Neural cell (in vitro differentiated cells): Measurements from ENCODE around the gene CHRM4. TPM values are rescaled to one million over a fixed set of nuclear protein-coding genes. Genes with fewer than 3 reads are reported as not detected.

Experiments
- H2AFZ ChIP-seq: fragments of 200-600, 300-800 bp; sonication (generic), shearing (Covaris generic); 2 replicates; pipeline ENCODE4 v1.6.0; 2014; ENCODE audit warnings: low read depth, mild to moderate bottlenecking, antibody characterized with exemption, low read length, moderate library complexity
- H3F3A ChIP-seq: fragments of 200-600 bp; shearing (Covaris generic); 2 replicates; pipeline ENCODE4 v1.6.1; 2016; ENCODE audit warnings: mild to moderate bottlenecking, moderate library complexity, mixed read lengths, antibody characterized with exemption, low read length; ENCODE audit not compliant: insufficient read depth, poor library complexity, severe bottlenecking
- H3K27ac ChIP-seq: fragments of 200-600, 300-800 bp; sonication (generic), shearing (Covaris generic); 2 replicates; pipeline ENCODE4 v1.5.1; 2014; ENCODE audit warnings: mild to moderate bottlenecking, low read length, moderate library complexity
- H3K27me3 ChIP-seq: fragments of 300-800, 200-600 bp; sonication (generic), shearing (Covaris generic); 2 replicates; pipeline ENCODE4 v1.6.0; 2014; ENCODE audit warnings: mild to moderate bottlenecking, low read depth, low read length, moderate library complexity; ENCODE audit not compliant: insufficient read depth
- H3K36me3 ChIP-seq: fragments of 300-800, 200-600 bp; sonication (generic), shearing (Covaris generic); 2 replicates; pipeline ENCODE4 v1.5.1; 2014; ENCODE audit warnings: mild to moderate bottlenecking, antibody characterized with exemption, low read length, moderate library complexity; ENCODE audit not compliant: insufficient read depth
- H3K4me2 ChIP-seq: fragments of 300-800, 200-600 bp; sonication (generic), shearing (Covaris generic); 2 replicates; pipeline ENCODE4 v1.6.0; 2014; ENCODE audit warnings: mild to moderate bottlenecking, low read length
- H3K4me3 ChIP-seq: fragments of 300-800, 200-600 bp; sonication (generic), shearing (Covaris generic); 2 replicates; pipeline ENCODE4 v1.5.1; 2014; ENCODE audit warnings: mild to moderate bottlenecking, low read length, moderate library complexity
- H3K79me2 ChIP-seq: fragments of 200-600 bp; shearing (Covaris generic); replicated peaks from 2 replicates; pipeline ENCODE4 v1.6.0; 2014; ENCODE audit warnings: mild to moderate bottlenecking, low read length, moderate library complexity; ENCODE audit not compliant: insufficient read depth
- H3K9ac ChIP-seq: fragments of 300-800, 200-600 bp; sonication (generic), shearing (Covaris generic); 2 replicates; pipeline ENCODE4 v1.6.1; 2016; ENCODE audit warnings: mild to moderate bottlenecking, low read length, mixed read lengths
- H3K9me2 ChIP-seq: fragments of 200-600 bp; shearing (Covaris generic); 2 replicates; pipeline ENCODE4 v1.6.1; 2016; ENCODE audit warnings: mild to moderate bottlenecking, low read length, mixed read lengths; ENCODE audit not compliant: insufficient read depth
- H3K9me3 ChIP-seq: fragments of 200-600, 300-800 bp; sonication (generic), shearing (Covaris generic); 2 replicates; pipeline ENCODE4 v1.6.1; 2016; ENCODE audit warnings: mild to moderate bottlenecking, mixed run types, low read length, moderate library complexity, mixed read lengths
- H4K20me1 ChIP-seq: fragments of 200-600 bp; shearing (Covaris generic); 2 replicates; pipeline ENCODE4 v1.6.1; 2016; ENCODE audit warnings: mild to moderate bottlenecking, mixed run types; ENCODE audit not compliant: insufficient read depth
- EP300 ChIP-seq: fragments of 450-650 bp; conservative IDR thresholded peaks from 2 replicates; pipeline ENCODE4 v1.6.1; 2014; ENCODE audit warnings: antibody characterized with exemption, mild to moderate bottlenecking, moderate library complexity; ENCODE audit not compliant: poor library complexity, severe bottlenecking
- EZH2 ChIP-seq: fragments of 200-600, 300-800 bp; shearing (Covaris generic), sonication (generic); IDR thresholded peaks from 2 replicates; pipeline ENCODE4 v1.6.1; 2014; ENCODE audit warnings: antibody characterized with exemption, low read length, borderline replicate concordance, mild to moderate bottlenecking; ENCODE audit not compliant: insufficient read depth, poor library complexity, severe bottlenecking
- MXI1 ChIP-seq: fragments of 450-650 bp; conservative IDR thresholded peaks from 2 replicates; pipeline ENCODE4 v1.6.1; 2014; ENCODE audit warnings: antibody characterized with exemption, mild to moderate bottlenecking; ENCODE audit not compliant: poor library complexity, severe bottlenecking
- POLR2AphosphoS5 ChIP-seq: IDR thresholded peaks from 2 replicates; pipeline ENCODE4 v1.6.1; 2012
- RAD21 ChIP-seq: fragments of 450-650 bp; conservative IDR thresholded peaks from 2 replicates; pipeline ENCODE4 v1.6.1; 2014; ENCODE audit warnings: antibody characterized with exemption, mild to moderate bottlenecking, moderate library complexity
- SMC3 ChIP-seq: fragments of 450-650 bp; conservative IDR thresholded peaks from 2 replicates; pipeline ENCODE4 v1.6.1; 2014; ENCODE audit warnings: antibody characterized with exemption, mild to moderate bottlenecking, moderate library complexity; ENCODE audit not compliant: poor library complexity
- TAF1 ChIP-seq: IDR thresholded peaks from 2 replicates; pipeline ENCODE4 v1.6.1; 2012; ENCODE audit warnings: low read depth
- polyA plus RNA-seq: library from polyadenylated mRNA; depleted of rRNA; stranded (reverse); fragments of >200 nt; gene quantifications from 2 replicates; pipeline ENCODE4 v1.2.3, GENCODE V29; 2014
- TF ChIP-seq, protein P1 (sequence below): fragments of 450-650 bp; IDR thresholded peaks from 2 replicates; pipeline ENCODE4 v1.5.1; 2014; ENCODE audit warnings: antibody characterized with exemption, mild to moderate bottlenecking, moderate library complexity; ENCODE audit not compliant: poor library complexity, severe bottlenecking
- TF ChIP-seq, protein P2 (sequence below): IDR thresholded peaks from 2 replicates; pipeline ENCODE4 v1.6.1; 2012; ENCODE audit warnings: borderline replicate concordance

The CHRM4 gene
- polyA plus RNA-seq, 1 donor from 2014 or later, result 8.2 TPM

DNA sequence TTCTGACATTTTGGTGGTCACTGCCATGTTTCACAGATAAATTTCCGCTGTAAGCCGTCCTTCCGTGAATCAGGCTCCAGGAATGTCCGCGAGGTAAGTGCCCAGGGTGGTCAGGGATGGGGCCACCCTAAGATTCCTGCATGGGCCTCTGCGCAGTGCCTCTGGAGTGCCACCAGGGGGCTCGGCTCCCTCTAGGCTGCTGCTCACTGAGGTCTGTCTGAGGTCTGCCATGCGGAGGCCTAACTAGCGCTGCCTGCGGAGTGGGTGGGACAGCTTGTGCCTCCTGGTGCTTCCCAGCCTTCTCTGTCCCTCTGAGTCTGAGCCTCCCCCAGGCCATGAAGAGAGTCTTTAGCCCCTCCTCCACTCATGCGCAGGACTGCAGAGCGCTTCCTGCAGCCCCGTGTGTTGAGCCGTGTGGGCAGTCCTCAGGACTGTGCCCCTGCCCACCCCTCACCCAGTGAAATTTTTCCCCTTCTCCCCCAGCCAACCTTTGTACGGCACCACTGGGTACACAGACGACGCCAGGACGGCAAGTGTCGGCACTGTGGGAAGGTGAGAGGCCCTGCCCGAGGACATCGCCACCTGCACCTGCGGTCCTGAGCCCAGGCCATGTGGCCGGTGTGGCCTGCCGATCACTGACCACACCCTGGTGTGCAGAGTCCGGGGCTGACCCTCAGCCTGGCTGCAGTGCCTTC is 22.0 kb downstream of the CHRM4 start:
- H4K20me1 ChIP-seq, result no peaks in the 10 kb centered on the region
- no peaks in the 10 kb centered on the region for H3F3A ChIP-seq
- H3K27me3 ChIP-seq, result no peaks in the 10 kb centered on the region
- no peak overlapping the region for H3K27ac ChIP-seq
- no peaks in the 10 kb centered on the region for H3K9me2 ChIP-seq
- no peaks in the 10 kb centered on the region for H3K36me3 ChIP-seq
- H2AFZ ChIP-seq, result no peak overlapping the region
- TF ChIP-seq MXI1 (peak; percentile 32), POLR2AphosphoS5 (no peak), RAD21 (peak; percentile 70), SMC3 (peak; percentile 79)
- TF ChIP-seq, protein P1, sequence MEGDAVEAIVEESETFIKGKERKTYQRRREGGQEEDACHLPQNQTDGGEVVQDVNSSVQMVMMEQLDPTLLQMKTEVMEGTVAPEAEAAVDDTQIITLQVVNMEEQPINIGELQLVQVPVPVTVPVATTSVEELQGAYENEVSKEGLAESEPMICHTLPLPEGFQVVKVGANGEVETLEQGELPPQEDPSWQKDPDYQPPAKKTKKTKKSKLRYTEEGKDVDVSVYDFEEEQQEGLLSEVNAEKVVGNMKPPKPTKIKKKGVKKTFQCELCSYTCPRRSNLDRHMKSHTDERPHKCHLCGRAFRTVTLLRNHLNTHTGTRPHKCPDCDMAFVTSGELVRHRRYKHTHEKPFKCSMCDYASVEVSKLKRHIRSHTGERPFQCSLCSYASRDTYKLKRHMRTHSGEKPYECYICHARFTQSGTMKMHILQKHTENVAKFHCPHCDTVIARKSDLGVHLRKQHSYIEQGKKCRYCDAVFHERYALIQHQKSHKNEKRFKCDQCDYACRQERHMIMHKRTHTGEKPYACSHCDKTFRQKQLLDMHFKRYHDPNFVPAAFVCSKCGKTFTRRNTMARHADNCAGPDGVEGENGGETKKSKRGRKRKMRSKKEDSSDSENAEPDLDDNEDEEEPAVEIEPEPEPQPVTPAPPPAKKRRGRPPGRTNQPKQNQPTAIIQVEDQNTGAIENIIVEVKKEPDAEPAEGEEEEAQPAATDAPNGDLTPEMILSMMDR, result peak; percentile 78
- no peak overlapping the region for H3K4me3 ChIP-seq
- no peak overlapping the region for H3K9ac ChIP-seq
- no peaks in the 10 kb centered on the region for H3K79me2 ChIP-seq
- H3K4me2 ChIP-seq, result no peak overlapping the region
- no peaks in the 10 kb centered on the region for H3K9me3 ChIP-seq

DNA sequence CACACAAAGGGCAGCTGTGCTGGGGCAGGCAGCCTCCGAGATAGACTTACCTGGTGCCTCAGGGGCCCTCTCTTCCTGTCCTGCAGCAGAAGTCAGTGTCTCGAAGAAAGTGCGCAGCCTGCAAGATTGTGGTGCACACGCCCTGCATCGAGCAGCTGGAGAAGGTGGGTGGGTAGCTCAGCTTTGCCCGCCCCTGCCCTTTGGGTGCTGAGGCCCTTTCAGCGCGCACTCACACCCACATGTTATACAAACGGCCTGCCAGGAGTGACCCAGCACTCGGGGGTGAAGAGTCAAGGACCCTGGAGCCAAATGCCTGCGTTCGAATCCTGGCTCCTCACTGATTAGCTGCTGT is 23.7 kb downstream of the CHRM4 start:
- TF ChIP-seq TAF1 (no peak), SMC3 (peak; percentile 8), RAD21 (no peak)
- no peaks in the 10 kb centered on the region for H3K79me2 ChIP-seq
- no peak overlapping the region for H2AFZ ChIP-seq
- no peaks in the 10 kb centered on the region for H3F3A ChIP-seq
- no peak overlapping the region for H3K4me2 ChIP-seq
- no peaks in the 10 kb centered on the region for H3K9me2 ChIP-seq
- H3K9me3 ChIP-seq, result no peaks in the 10 kb centered on the region
- no peak overlapping the region for H3K9ac ChIP-seq
- no peaks in the 10 kb centered on the region for H4K20me1 ChIP-seq
- H3K27ac ChIP-seq, result no peak overlapping the region
- H3K36me3 ChIP-seq, result no peaks in the 10 kb centered on the region
- H3K27me3 ChIP-seq, result no peaks in the 10 kb centered on the region
- H3K4me3 ChIP-seq, result no peak overlapping the region

DNA sequence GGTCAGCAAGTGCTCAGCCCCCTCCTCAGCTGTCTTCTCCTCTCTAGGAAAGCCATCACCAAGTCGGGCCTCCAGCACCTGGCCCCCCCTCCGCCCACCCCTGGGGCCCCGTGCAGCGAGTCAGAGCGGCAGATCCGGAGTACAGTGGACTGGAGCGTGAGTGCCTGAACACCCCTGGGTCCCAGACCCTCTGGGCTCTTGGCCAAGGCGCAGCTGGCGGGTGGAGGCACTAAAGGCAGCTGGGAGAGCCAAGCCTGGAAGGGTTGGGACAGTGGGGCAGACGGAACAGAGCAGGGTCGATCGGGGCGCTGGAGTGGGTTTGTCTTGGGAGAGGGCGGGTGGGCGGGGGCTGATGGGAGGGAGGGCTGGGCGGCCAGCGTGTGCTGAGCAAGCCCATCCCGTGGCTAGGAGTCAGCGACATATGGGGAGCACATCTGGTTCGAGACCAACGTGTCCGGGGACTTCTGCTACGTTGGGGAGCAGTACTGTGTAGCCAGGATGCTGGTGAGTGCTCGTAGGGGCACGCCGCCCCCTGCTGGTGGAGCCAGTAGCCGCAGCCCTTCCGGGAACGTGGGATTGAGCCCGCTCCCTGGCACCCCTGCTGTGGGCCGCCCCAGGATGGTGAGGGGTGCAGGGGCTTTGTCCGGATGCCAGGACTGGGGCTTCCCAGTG is 24.2 kb downstream of the CHRM4 start:
- H3F3A ChIP-seq, result no peaks in the 10 kb centered on the region
- H3K27ac ChIP-seq, result no peak overlapping the region
- no peak overlapping the region for H3K9ac ChIP-seq
- H4K20me1 ChIP-seq, result no peaks in the 10 kb centered on the region
- H3K27me3 ChIP-seq, result no peaks in the 10 kb centered on the region
- H3K79me2 ChIP-seq, result no peaks in the 10 kb centered on the region
- no peaks in the 10 kb centered on the region for H3K36me3 ChIP-seq
- H3K9me2 ChIP-seq, result no peaks in the 10 kb centered on the region
- no peak overlapping the region for H2AFZ ChIP-seq
- no peak overlapping the region for H3K4me3 ChIP-seq
- no peaks in the 10 kb centered on the region for H3K9me3 ChIP-seq
- no peak overlapping the region for H3K4me2 ChIP-seq
- TF ChIP-seq TAF1 (no peak), POLR2AphosphoS5 (no peak), RAD21 (peak; percentile 75), EZH2 (no peak), MXI1 (no peak), SMC3 (peak; percentile 80), EP300 (no peak)
- TF ChIP-seq, protein P2, sequence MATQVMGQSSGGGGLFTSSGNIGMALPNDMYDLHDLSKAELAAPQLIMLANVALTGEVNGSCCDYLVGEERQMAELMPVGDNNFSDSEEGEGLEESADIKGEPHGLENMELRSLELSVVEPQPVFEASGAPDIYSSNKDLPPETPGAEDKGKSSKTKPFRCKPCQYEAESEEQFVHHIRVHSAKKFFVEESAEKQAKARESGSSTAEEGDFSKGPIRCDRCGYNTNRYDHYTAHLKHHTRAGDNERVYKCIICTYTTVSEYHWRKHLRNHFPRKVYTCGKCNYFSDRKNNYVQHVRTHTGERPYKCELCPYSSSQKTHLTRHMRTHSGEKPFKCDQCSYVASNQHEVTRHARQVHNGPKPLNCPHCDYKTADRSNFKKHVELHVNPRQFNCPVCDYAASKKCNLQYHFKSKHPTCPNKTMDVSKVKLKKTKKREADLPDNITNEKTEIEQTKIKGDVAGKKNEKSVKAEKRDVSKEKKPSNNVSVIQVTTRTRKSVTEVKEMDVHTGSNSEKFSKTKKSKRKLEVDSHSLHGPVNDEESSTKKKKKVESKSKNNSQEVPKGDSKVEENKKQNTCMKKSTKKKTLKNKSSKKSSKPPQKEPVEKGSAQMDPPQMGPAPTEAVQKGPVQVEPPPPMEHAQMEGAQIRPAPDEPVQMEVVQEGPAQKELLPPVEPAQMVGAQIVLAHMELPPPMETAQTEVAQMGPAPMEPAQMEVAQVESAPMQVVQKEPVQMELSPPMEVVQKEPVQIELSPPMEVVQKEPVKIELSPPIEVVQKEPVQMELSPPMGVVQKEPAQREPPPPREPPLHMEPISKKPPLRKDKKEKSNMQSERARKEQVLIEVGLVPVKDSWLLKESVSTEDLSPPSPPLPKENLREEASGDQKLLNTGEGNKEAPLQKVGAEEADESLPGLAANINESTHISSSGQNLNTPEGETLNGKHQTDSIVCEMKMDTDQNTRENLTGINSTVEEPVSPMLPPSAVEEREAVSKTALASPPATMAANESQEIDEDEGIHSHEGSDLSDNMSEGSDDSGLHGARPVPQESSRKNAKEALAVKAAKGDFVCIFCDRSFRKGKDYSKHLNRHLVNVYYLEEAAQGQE, result no peak
- TF ChIP-seq, protein P1, result peak; percentile 77
